Lung (tissue), 12 donors: ENCODE results near the gene ACTG1. TPM values are rescaled to one million over a fixed set of nuclear protein-coding genes. Genes with fewer than 3 reads are reported as not detected.

ENCODE experiments used
- ATAC-seq: fragments of 200-7000 bp; cut with Tn5 transposase; one replicate; pipeline ENCODE4 v1.9.1; 2020; ENCODE audit warnings: moderate number of reproducible peaks; ENCODE audit not compliant: insufficient read depth, low FRiP score
- DNase-seq, 3 donors: peaks; one replicate each; pipeline ENCODE4 v3.0.0-alpha.2; 2013 to 2017
- H3K27ac ChIP-seq, 2 donors: one replicate each; pipeline ENCODE4 v1.5.1; 2013; ENCODE audit warnings: mild to moderate bottlenecking in 2 of 2, moderate library complexity in 2 of 2, control low read depth in 1 of 2, inconsistent platforms in 1 of 2, low read depth in 1 of 2, low read length in 1 of 2
- H3K27me3 ChIP-seq, 3 donors: one replicate each; pipeline ENCODE4 v1.5.1; 2013; ENCODE audit warnings: low read length in 2 of 3; ENCODE audit not compliant: control insufficient read depth in 3 of 3, insufficient read depth in 3 of 3
- H3K36me3 ChIP-seq, 4 donors: one replicate each; pipeline ENCODE4 v1.5.1; 2013; ENCODE audit warnings: low read length in 4 of 4, mild to moderate bottlenecking in 1 of 4, moderate library complexity in 1 of 4; ENCODE audit not compliant: control insufficient read depth in 4 of 4, insufficient read depth in 4 of 4
- H3K4me1 ChIP-seq, 5 donors: one replicate each; pipeline ENCODE4 v1.5.1; 2013; ENCODE audit warnings: low read length in 5 of 5, mild to moderate bottlenecking in 2 of 5, moderate library complexity in 1 of 5; ENCODE audit not compliant: control insufficient read depth in 5 of 5, insufficient read depth in 5 of 5
- H3K4me3 ChIP-seq: one replicate; pipeline ENCODE4 v1.5.1; 2013; ENCODE audit warnings: mild to moderate bottlenecking, control low read depth, moderate library complexity
- H3K9ac ChIP-seq, 2 donors: one replicate each; pipeline ENCODE4 v1.5.1; 2013; ENCODE audit warnings: low read length in 2 of 2, control low read depth in 1 of 2; ENCODE audit not compliant: insufficient read depth in 1 of 2
- H3K9me3 ChIP-seq, 4 donors: one replicate each; pipeline ENCODE4 v1.5.1; 2013; ENCODE audit warnings: low read length in 3 of 4, mild to moderate bottlenecking in 1 of 4, moderate library complexity in 1 of 4; ENCODE audit not compliant: control insufficient read depth in 4 of 4, insufficient read depth in 3 of 4
- CTCF ChIP-seq: IDR thresholded peaks from 2 replicates; pipeline ENCODE4 v1.5.1; 2012; ENCODE audit warnings: mild to moderate bottlenecking; ENCODE audit errors: control extremely low read depth, extremely low read depth
- WGBS, 2 donors: extraction: QIAGEN DNeasy Blood & Tissue Kit; methylation state at CpG; one replicate each; pipeline ENCODE4 v1.1.7; 2013; 5-methylcytosine and 5-hydroxymethylcytosine counted together
- polyA plus RNA-seq, 2 donors: library from polyadenylated mRNA; stranded (reverse); fragments of 200-250 nt; gene quantifications; one replicate each; pipeline ENCODE4 v1.2.1, GENCODE V29; 2013
- total RNA-seq, 2 donors: library from RNA; depleted of rRNA in 1 of 2; stranded (reverse); fragments of >200 nt in 1 of 2; gene quantifications; one replicate each; pipeline ENCODE4 v1.2.1, GENCODE V29; 2014 to 2021
- donor health status: control.
- donor health status: control.
- donor health status: Bipolar disorder and iron deficiency.
- donor health status: healthy.
- donor health status: DM: yes; HTN: yes; CAD: no.

The ACTG1 gene
- total and polyA plus RNA-seq, 4 donors = 1,461 to 4,301 (median 3,063) TPM

- H3K27me3 ChIP-seq = no peaks in the 10 kb centered on the region
- 83 to 85% methylated on average over 27 of the region's 27 CpGs for WGBS, 2 donors
- no peak overlapping the region for H3K9ac ChIP-seq
- TF ChIP-seq CTCF = no peak
- no peak overlapping the region for H3K27ac ChIP-seq
- DNase-seq (no peak), ATAC-seq (no peak)
- no peak overlapping the region for H3K4me3 ChIP-seq
- H3K4me1 ChIP-seq = peaks cover 0 to under 1% (median 0%) of the 10 kb centered on the region in 5 donors
- H3K9me3 ChIP-seq = no peaks in the 10 kb centered on the region
- peaks cover 0 to 42% (median 24%) of the 10 kb centered on the region in 4 donors for H3K36me3 ChIP-seq
Measured at GRCh38 chr17:81558941-81559806, 46.6 kb upstream of the ACTG1 start.

DNA sequence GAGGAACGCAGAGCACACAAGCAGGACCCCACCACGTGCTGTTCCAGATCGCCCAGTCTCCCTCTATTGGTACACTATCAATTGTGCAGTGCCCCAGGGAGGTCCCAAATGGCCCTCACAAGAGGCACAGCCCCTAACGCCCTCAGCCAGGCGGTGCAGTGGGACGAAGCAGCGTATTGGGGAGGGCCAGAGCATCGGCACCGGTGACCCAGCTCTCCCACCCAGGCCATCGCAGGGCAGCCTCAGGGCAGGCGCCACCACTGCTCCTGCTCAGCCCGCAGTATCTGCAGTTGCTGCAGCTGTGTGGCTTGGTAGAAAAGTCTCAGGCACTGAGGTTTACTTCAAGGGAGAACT lies 45.5 kb upstream of the ACTG1 start:
- Histone ChIP-seq H3K9me3 (no peaks in the 10 kb centered on the region), H3K4me1 (peaks cover 0 to 11% (median 0%) of the 10 kb centered on the region in 5 donors), H3K27ac (no peak overlapping the region), H3K36me3 (peaks cover 0 to 42% (median 16%) of the 10 kb centered on the region in 4 donors), H3K4me3 (no peak overlapping the region), H3K9ac (no peak overlapping the region), H3K27me3 (no peaks in the 10 kb centered on the region)
- TF ChIP-seq CTCF = no peak
- no peak for ATAC-seq
- DNase-seq = no peak
- WGBS, 2 donors = 93 to 94% methylated on average over 12 of the region's 12 CpGs

DNA sequence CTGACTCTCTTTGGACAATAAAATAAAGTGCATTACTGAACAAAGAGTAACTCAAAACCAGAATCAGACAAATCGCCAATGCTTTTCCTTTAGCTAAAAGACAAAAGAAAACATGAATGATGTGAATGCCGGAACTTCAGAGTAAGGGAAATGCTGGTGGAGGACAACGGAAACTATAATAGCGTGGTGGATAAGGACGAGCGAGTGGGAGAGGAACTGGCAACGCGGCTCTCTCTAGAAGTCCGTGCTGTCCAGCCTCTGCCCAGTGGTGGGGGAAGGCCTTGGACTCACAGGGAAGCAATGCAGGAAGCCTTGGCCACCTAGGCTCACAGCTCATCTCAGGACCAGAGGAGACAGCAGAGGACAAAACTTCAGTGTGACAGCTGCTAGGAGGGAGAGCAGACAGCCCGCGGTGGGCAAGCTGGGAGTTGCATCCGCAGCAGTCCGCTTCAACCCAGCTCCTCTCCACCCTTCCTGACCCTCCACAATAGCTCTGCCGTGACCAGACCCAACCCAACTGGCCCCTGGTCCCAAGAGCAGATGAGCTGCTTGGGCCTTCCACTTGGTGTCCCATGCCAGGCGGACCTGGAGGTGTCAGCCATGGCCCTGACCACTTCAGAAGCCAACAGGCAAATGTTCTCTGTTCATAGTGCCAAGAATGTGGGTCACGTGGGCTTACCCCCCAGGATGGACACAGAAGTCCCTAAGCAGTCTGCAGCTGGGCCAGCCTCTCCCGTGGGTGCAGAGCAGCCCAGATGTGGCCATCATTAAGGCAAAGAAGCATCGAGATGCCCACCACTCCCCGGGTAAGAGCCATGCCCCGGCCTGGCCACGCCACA lies 44.9 kb upstream of the ACTG1 start:
- Histone ChIP-seq H3K9me3 (no peaks in the 10 kb centered on the region), H3K36me3 (peaks cover 0 to 38% (median 15%) of the 10 kb centered on the region in 4 donors), H3K27ac (peak overlapping the region in 1 of 2 donors; percentile 58), H3K27me3 (no peaks in the 10 kb centered on the region), H3K4me3 (no peak overlapping the region), H3K9ac (no peak overlapping the region), H3K4me1 (peaks cover 0 to 15% (median 0%) of the 10 kb centered on the region in 5 donors)
- DNase-seq (no peak), ATAC-seq (no peak)
- WGBS, 2 donors = 90% methylated on average over 21 of the region's 21 CpGs
- no peak for TF ChIP-seq CTCF
